Neural progenitor cell (in vitro differentiated cells): Measurements from ENCODE around the gene RALBP1. TPM values are rescaled to one million over a fixed set of nuclear protein-coding genes. Genes with fewer than 3 reads are reported as not detected.

Experiments used
- DNase-seq: peaks from one replicate; pipeline ENCODE4 v3.0.0-alpha.2; 2016; ENCODE audit warnings: low spot score
- H2AFZ ChIP-seq: fragments of 200-600 bp; sonication (generic); replicated peaks from 2 replicates; pipeline ENCODE4 v1.6.1; 2016; ENCODE audit warnings: antibody characterized with exemption
- H3F3A ChIP-seq: fragments of 200-600 bp; sonication (generic); 2 replicates; pipeline ENCODE4 v1.6.1; 2016; ENCODE audit warnings: antibody characterized with exemption, low read depth
- H3K27ac ChIP-seq: fragments of 200-600 bp; sonication (generic); 2 replicates; pipeline ENCODE4 v1.5.1; 2016; ENCODE audit warnings: mild to moderate bottlenecking
- H3K27me3 ChIP-seq: fragments of 200-600 bp; sonication (generic); 2 replicates; pipeline ENCODE4 v1.6.1; 2016; ENCODE audit warnings: mild to moderate bottlenecking, moderate library complexity
- H3K36me3 ChIP-seq: fragments of 200-600 bp; sonication (generic); 2 replicates; pipeline ENCODE4 v1.5.1; 2016
- H3K4me1 ChIP-seq: fragments of 200-600 bp; sonication (generic); 2 replicates; pipeline ENCODE4 v1.6.1; 2016; ENCODE audit warnings: mixed run types
- H3K4me2 ChIP-seq: fragments of 200-600 bp; sonication (generic); 2 replicates; pipeline ENCODE4 v1.6.1; 2016
- H3K4me3 ChIP-seq: fragments of 200-600 bp; sonication (generic); 2 replicates; pipeline ENCODE4 v1.5.1; 2016
- H3K79me2 ChIP-seq: fragments of 200-600 bp; sonication (generic); 2 replicates; pipeline ENCODE4 v1.6.1; 2016; ENCODE audit warnings: low read depth
- H3K9ac ChIP-seq: fragments of 200-600 bp; sonication (generic); 2 replicates; pipeline ENCODE4 v1.6.1; 2016
- H3K9me3 ChIP-seq: fragments of 200-600 bp; sonication (generic); 2 replicates; pipeline ENCODE4 v1.5.1; 2016; ENCODE audit warnings: low read depth
- H4K20me1 ChIP-seq: fragments of 200-600 bp; sonication (generic); 2 replicates; pipeline ENCODE4 v1.6.1; 2016; ENCODE audit warnings: low read depth
- H3K27ac Mint-ChIP-seq: 3 replicates; pipeline ENCODE4 v1.8.0; 2021; ENCODE audit warnings: mixed read lengths
- H3K27me3 Mint-ChIP-seq: 2 replicates; pipeline ENCODE4 v1.8.0; 2022; ENCODE audit warnings: low read depth, mild to moderate bottlenecking, inconsistent platforms, moderate library complexity, mixed read lengths; ENCODE audit not compliant: insufficient read depth
- H3K36me3 Mint-ChIP-seq: 3 replicates; pipeline ENCODE4 v1.8.0; 2021; ENCODE audit warnings: mixed read lengths
- H3K4me1 Mint-ChIP-seq: 3 replicates; pipeline ENCODE4 v1.8.0; 2021; ENCODE audit warnings: mixed read lengths
- H3K4me3 Mint-ChIP-seq: 3 replicates; pipeline ENCODE4 v1.8.0; 2021; ENCODE audit warnings: mild to moderate bottlenecking, moderate library complexity, mixed read lengths
- H3K9me3 Mint-ChIP-seq: 3 replicates; pipeline ENCODE4 v1.8.0; 2020; ENCODE audit warnings: mixed read lengths
- CTCF ChIP-seq: fragments of 200-600 bp; sonication (generic); IDR thresholded peaks from 2 replicates; pipeline ENCODE4 v1.5.1; 2017; ENCODE audit warnings: antibody characterized with exemption, mild to moderate bottlenecking
- EZH2 ChIP-seq: fragments of 200-600 bp; sonication (generic); IDR thresholded peaks from 2 replicates; pipeline ENCODE4 v1.6.1; 2017; ENCODE audit warnings: antibody characterized with exemption, mild to moderate bottlenecking, moderate library complexity
- EZH2phosphoT487 ChIP-seq: fragments of 200-600 bp; sonication (generic); IDR thresholded peaks from 2 replicates; pipeline ENCODE4 v1.6.1; 2017; ENCODE audit warnings: antibody characterized with exemption
- total RNA-seq: library from RNA; depleted of rRNA; stranded (reverse); fragments of >200 nt; gene quantifications from 2 replicates; pipeline ENCODE4 v1.2.3, GENCODE V29; 2015; ENCODE audit warnings: low replicate concordance

The RALBP1 gene
- total RNA-seq, 1 donor from 2014 or later: 61.5 TPM

- no peak overlapping the region for H3K4me2 ChIP-seq
- Mint-ChIP-seq H3K4me3 (no peak overlapping the region), H3K27me3 (no peaks in the 10 kb centered on the region), H3K36me3 (peaks cover 29% of the 10 kb centered on the region), H3K27ac (no peak overlapping the region), H3K4me1 (peaks cover 5% of the 10 kb centered on the region), H3K9me3 (no peaks in the 10 kb centered on the region)
- no peaks in the 10 kb centered on the region for H4K20me1 ChIP-seq
- no peak overlapping the region for H3K4me3 ChIP-seq
- H3K27ac ChIP-seq: no peak overlapping the region
- peaks cover 7% of the 10 kb centered on the region for H3K36me3 ChIP-seq
- TF ChIP-seq EZH2phosphoT487 (no peak), CTCF (no peak), EZH2 (no peak)
- H3K4me1 ChIP-seq: no peaks in the 10 kb centered on the region
- H3K79me2 ChIP-seq: no peaks in the 10 kb centered on the region
- DNase-seq: no peak
- H3K27me3 ChIP-seq: no peaks in the 10 kb centered on the region
- no peak overlapping the region for H3K9ac ChIP-seq
- no peak overlapping the region for H2AFZ ChIP-seq
- H3K9me3 ChIP-seq: no peaks in the 10 kb centered on the region
- H3F3A ChIP-seq: no peaks in the 10 kb centered on the region
Measured at GRCh38 chr18:9571546-9571945, 96.2 kb downstream of the RALBP1 start.

DNA sequence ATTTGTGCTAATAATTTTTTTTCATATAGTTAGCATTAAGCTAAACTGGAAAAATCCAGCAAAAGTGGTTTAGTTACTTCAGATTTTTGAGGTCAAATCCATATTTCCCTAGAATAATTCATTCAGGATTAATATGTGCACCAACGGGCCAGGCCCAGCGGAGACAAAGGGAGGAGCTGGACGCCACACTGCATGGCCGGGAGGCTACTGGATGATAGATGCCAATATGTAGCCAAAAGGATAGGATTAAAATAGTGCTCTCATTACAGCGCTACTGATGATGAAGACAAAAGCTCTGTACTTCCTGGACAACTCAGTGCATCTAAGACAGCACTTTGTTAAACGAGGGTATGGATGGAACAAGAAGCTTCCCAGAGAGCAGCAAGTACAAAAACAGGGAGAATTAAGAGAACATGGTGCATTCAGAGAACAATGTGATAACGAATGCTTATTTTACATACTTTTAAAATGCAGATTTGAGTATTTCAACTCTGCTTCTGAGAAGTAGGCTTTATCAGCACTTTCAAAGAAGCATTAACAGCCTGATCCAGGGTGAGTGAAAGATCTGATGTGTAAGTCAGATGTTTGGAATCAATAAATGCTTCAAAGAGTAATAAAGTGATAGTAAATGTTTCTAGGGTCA is 99.3 kb downstream of the RALBP1 start:
- H3K36me3 Mint-ChIP-seq: peaks cover 24% of the 10 kb centered on the region
- Histone ChIP-seq H3F3A (no peaks in the 10 kb centered on the region), H3K4me2 (no peak overlapping the region), H3K4me3 (no peak overlapping the region), H3K9me3 (no peaks in the 10 kb centered on the region), H3K4me1 (no peaks in the 10 kb centered on the region), H3K79me2 (no peaks in the 10 kb centered on the region), H2AFZ (no peak overlapping the region), H4K20me1 (no peaks in the 10 kb centered on the region), H3K27me3 (no peaks in the 10 kb centered on the region), H3K27ac (no peak overlapping the region), H3K36me3 (peaks cover 8% of the 10 kb centered on the region), H3K9ac (no peak overlapping the region)
- no peak overlapping the region for H3K27ac Mint-ChIP-seq
- no peaks in the 10 kb centered on the region for H3K27me3 Mint-ChIP-seq
- H3K9me3 Mint-ChIP-seq: no peaks in the 10 kb centered on the region
- no peak for DNase-seq
- TF ChIP-seq EZH2phosphoT487 (no peak), EZH2 (no peak), CTCF (no peak)
- no peak overlapping the region for H3K4me3 Mint-ChIP-seq
- peaks cover 5% of the 10 kb centered on the region for H3K4me1 Mint-ChIP-seq

DNA sequence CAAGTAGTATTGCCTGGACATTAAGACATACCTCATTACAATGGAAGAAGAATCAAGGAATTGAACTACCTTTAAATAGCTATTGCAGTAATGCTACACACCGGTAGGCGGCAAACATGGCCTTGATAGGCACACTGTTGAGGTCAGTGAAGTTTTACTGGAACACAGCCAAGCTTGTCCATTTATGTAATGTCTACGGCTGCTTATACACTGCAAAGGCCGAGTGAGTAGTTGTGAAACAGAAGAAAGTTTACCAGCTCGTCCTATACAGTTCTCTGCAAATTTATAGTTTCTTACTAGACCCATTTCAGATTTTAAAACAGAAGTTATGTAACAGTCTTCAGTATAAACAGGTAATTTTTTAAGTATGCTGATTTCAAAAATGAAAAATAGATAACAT is 100.2 kb downstream of the RALBP1 start:
- Mint-ChIP-seq H3K4me1 (peaks cover 5% of the 10 kb centered on the region), H3K27ac (no peak overlapping the region), H3K36me3 (peaks cover 22% of the 10 kb centered on the region), H3K27me3 (no peaks in the 10 kb centered on the region), H3K4me3 (no peak overlapping the region), H3K9me3 (no peaks in the 10 kb centered on the region)
- H3K9ac ChIP-seq: no peak overlapping the region
- H3K79me2 ChIP-seq: no peaks in the 10 kb centered on the region
- H3K9me3 ChIP-seq: no peaks in the 10 kb centered on the region
- TF ChIP-seq CTCF (peak; percentile 73), EZH2phosphoT487 (no peak), EZH2 (no peak)
- no peak overlapping the region for H2AFZ ChIP-seq
- H3K4me3 ChIP-seq: no peak overlapping the region
- no peaks in the 10 kb centered on the region for H4K20me1 ChIP-seq
- H3K4me1 ChIP-seq: no peaks in the 10 kb centered on the region
- H3K4me2 ChIP-seq: no peak overlapping the region
- H3F3A ChIP-seq: no peaks in the 10 kb centered on the region
- no peaks in the 10 kb centered on the region for H3K27me3 ChIP-seq
- peak; percentile 73 for DNase-seq
- H3K27ac ChIP-seq: no peak overlapping the region
- peaks cover 6% of the 10 kb centered on the region for H3K36me3 ChIP-seq
